ENCODE measurements around the gene HCAR2.

DNA sequence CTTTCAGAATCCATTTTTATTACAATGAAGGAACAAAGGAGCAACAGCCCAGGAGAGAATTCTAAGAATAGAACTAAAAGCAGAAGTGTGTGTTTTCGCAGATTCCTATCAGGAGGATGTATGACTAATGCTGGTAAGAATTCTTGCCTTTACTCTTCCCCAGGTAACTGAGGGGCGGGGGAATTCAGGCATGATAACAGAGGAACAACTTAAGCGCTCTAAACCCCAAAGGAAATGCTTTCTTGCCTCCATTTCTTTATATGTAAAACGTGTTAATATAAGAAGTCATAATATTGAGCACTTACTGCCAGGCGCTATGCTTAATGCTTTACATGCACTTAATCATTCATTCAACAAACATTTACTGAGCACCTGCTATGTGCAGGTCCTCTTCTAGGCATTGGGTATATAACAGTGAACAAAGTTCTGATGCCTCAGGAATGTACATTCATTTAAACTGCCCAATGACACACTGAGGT is 23.0 kb upstream of the HCAR2 start:
- TF ChIP-seq, protein P1, sequence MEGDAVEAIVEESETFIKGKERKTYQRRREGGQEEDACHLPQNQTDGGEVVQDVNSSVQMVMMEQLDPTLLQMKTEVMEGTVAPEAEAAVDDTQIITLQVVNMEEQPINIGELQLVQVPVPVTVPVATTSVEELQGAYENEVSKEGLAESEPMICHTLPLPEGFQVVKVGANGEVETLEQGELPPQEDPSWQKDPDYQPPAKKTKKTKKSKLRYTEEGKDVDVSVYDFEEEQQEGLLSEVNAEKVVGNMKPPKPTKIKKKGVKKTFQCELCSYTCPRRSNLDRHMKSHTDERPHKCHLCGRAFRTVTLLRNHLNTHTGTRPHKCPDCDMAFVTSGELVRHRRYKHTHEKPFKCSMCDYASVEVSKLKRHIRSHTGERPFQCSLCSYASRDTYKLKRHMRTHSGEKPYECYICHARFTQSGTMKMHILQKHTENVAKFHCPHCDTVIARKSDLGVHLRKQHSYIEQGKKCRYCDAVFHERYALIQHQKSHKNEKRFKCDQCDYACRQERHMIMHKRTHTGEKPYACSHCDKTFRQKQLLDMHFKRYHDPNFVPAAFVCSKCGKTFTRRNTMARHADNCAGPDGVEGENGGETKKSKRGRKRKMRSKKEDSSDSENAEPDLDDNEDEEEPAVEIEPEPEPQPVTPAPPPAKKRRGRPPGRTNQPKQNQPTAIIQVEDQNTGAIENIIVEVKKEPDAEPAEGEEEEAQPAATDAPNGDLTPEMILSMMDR (IDR thresholded peaks at IDR 0.05) = no peak
- no peak for TF ChIP-seq POLR2A (IDR thresholded peaks at IDR 0.05)
